ENCODE results near the gene CDK9. TPM values are rescaled to one million over a fixed set of nuclear protein-coding genes. Genes with fewer than 3 reads are reported as not detected.

Gene CDK9
- total RNA-seq, 4 donors from 2014 or later, result 66.6 to 112 (median 87.6) TPM

DNA sequence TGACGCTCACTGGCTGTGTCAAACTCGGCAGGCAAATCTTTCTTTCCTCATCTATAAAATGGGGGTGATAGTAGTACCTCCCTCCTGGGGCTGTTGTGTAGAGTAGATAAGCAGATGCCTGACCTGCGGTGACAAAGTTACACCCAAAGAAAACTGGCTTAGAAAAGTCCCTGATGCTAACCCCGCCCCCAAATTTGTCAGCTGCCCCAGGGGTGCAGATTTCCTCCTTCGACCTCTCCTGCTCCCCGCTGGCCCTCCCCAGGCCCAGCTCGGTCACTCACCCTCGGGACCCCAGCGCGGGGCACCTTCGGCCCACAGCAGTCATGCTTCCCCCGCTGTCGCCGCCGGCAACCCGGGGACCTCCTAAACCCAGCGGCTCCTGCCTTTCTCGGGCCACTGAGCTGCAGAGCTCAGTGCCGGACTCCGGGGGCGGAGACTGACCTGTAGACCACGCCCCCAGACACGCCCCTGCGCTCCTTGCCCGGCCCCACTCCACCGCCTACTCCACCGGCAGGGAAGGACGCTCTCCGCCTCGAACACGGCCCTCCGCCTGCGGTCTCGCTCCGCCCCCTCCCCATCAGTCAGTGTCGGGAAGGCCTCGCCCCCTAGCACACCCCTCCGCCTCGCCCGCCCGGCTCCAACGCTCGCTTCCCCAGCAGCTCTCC is 14.8 kb upstream of the CDK9 start:
- H3K27ac ChIP-seq, result peak overlapping the region; percentile 24 to 62 (median 56)
- H3K27me3 ChIP-seq, result no peaks in the 10 kb centered on the region
- peaks cover 0 to 39% (median 30%) of the 10 kb centered on the region in 4 donors for H3K4me1 ChIP-seq
- H3K9me3 ChIP-seq, result no peaks in the 10 kb centered on the region
- TF ChIP-seq, protein P1, sequence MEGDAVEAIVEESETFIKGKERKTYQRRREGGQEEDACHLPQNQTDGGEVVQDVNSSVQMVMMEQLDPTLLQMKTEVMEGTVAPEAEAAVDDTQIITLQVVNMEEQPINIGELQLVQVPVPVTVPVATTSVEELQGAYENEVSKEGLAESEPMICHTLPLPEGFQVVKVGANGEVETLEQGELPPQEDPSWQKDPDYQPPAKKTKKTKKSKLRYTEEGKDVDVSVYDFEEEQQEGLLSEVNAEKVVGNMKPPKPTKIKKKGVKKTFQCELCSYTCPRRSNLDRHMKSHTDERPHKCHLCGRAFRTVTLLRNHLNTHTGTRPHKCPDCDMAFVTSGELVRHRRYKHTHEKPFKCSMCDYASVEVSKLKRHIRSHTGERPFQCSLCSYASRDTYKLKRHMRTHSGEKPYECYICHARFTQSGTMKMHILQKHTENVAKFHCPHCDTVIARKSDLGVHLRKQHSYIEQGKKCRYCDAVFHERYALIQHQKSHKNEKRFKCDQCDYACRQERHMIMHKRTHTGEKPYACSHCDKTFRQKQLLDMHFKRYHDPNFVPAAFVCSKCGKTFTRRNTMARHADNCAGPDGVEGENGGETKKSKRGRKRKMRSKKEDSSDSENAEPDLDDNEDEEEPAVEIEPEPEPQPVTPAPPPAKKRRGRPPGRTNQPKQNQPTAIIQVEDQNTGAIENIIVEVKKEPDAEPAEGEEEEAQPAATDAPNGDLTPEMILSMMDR (IDR thresholded peaks at IDR 0.05), result no peak
- TF ChIP-seq POLR2A (IDR thresholded peaks at IDR 0.05) (peak in 1 of 2 donors; percentile 35), EP300 (IDR thresholded peaks at IDR 0.05) (peak in 1 of 2 donors; percentile 68)
- H3K36me3 ChIP-seq, result no peaks in the 10 kb centered on the region
- peak overlapping the region; percentile 25 to 53 (median 41) for H3K4me3 ChIP-seq
- DNase-seq (ENCODE audit: low spot score in 2 of 2), result peak; percentile 91 to 95
- WGBS, 2 donors, result 2 to 3% methylated on average over 30 to 42 of the region's 43 CpGs

- no peak for DNase-seq (ENCODE audit: low spot score in 2 of 2)
- TF ChIP-seq EP300 (IDR thresholded peaks at IDR 0.05) (no peak), POLR2A (IDR thresholded peaks at IDR 0.05) (no peak)
- TF ChIP-seq, protein P1 (IDR thresholded peaks at IDR 0.05), result no peak
- H3K27ac ChIP-seq, result peak overlapping the region; percentile 24 to 63 (median 46)
- H3K36me3 ChIP-seq, result no peaks in the 10 kb centered on the region
- 4 to 9% methylated on average over 10 to 15 of the region's 19 CpGs for WGBS, 2 donors
- no peaks in the 10 kb centered on the region for H3K9me3 ChIP-seq
- peak overlapping the region in 3 of 4 donors; percentile 25 to 53 (median 38) for H3K4me3 ChIP-seq
- H3K27me3 ChIP-seq, result no peaks in the 10 kb centered on the region
- H3K4me1 ChIP-seq, result peaks cover 0 to 39% (median 30%) of the 10 kb centered on the region in 4 donors
Measured at GRCh38 chr9:127771570-127772189, 14.2 kb upstream of the CDK9 start.

- Histone ChIP-seq H3K4me3 (no peak overlapping the region), H3K9me3 (no peaks in the 10 kb centered on the region), H3K27me3 (no peaks in the 10 kb centered on the region), H3K36me3 (no peaks in the 10 kb centered on the region), H3K4me1 (peaks cover 0 to 34% (median 26%) of the 10 kb centered on the region in 4 donors), H3K27ac (no peak overlapping the region)
- 96 to 97% methylated on average over 5 of the region's 5 CpGs for WGBS, 2 donors
- TF ChIP-seq EP300 (IDR thresholded peaks at IDR 0.05) (no peak), POLR2A (IDR thresholded peaks at IDR 0.05) (no peak)
- TF ChIP-seq, protein P1 (IDR thresholded peaks at IDR 0.05), result no peak
- DNase-seq (ENCODE audit: low spot score in 2 of 2), result no peak
Measured at GRCh38 chr9:127772603-127773002, 13.2 kb upstream of the CDK9 start.

GRCh38 chr9:127773272-127773671 is 12.6 kb upstream of the CDK9 start:
- no peak for DNase-seq (ENCODE audit: low spot score in 2 of 2)
- no peaks in the 10 kb centered on the region for H3K9me3 ChIP-seq
- no peaks in the 10 kb centered on the region for H3K27me3 ChIP-seq
- H3K4me1 ChIP-seq, result peaks cover 0 to 34% (median 24%) of the 10 kb centered on the region in 4 donors
- 92 to 96% methylated on average over 3 of the region's 3 CpGs for WGBS, 2 donors
- no peak overlapping the region for H3K4me3 ChIP-seq
- TF ChIP-seq, protein P1 (IDR thresholded peaks at IDR 0.05), result no peak
- no peak for TF ChIP-seq POLR2A (IDR thresholded peaks at IDR 0.05)
- TF ChIP-seq EP300 (IDR thresholded peaks at IDR 0.05), result no peak
- no peak overlapping the region for H3K27ac ChIP-seq
- no peaks in the 10 kb centered on the region for H3K36me3 ChIP-seq

DNA sequence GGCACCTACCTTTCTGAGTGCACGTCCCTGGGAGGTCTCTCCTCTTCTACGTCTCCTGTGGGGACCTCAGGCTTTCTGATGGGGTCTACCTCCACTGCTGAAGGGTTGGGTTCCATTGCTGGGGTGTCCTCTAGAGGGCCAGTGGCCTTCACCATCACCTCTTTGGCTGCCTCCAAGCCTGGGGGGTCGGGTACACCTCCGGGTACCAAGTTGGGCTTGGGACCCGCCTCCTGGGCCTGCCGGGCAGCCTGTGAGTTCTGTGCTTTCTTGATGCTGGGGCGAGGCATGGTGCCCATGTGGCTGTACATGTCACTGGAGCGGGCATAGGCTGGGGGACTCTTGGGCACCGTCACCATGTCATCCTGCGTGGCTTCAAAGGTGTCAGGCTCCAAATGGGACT is 11.9 kb upstream of the CDK9 start:
- TF ChIP-seq POLR2A (IDR thresholded peaks at IDR 0.05), result no peak
- TF ChIP-seq EP300 (IDR thresholded peaks at IDR 0.05), result no peak
- TF ChIP-seq, protein P1 (IDR thresholded peaks at IDR 0.05), result no peak
- Histone ChIP-seq H3K36me3 (no peaks in the 10 kb centered on the region), H3K4me3 (no peak overlapping the region), H3K27ac (no peak overlapping the region), H3K4me1 (peaks cover 0 to 36% (median 26%) of the 10 kb centered on the region in 4 donors), H3K9me3 (no peaks in the 10 kb centered on the region), H3K27me3 (no peaks in the 10 kb centered on the region)
- DNase-seq (ENCODE audit: low spot score in 2 of 2), result no peak
- 82 to 93% methylated on average over 10 of the region's 10 CpGs for WGBS, 2 donors

All from tibial nerve (tissue), 4 donors.